RKO (cell line): ENCODE measurements around the gene LENG1.

Source experiments
- DNase-seq: peaks from one replicate; pipeline ENCODE4 v3.0.0-alpha.2; 2016; ENCODE audit warnings: low spot score

The LENG1 gene

GRCh38 chr19:54141356-54141755, 18.2 kb downstream of the LENG1 start:
- no peak for DNase-seq

DNA sequence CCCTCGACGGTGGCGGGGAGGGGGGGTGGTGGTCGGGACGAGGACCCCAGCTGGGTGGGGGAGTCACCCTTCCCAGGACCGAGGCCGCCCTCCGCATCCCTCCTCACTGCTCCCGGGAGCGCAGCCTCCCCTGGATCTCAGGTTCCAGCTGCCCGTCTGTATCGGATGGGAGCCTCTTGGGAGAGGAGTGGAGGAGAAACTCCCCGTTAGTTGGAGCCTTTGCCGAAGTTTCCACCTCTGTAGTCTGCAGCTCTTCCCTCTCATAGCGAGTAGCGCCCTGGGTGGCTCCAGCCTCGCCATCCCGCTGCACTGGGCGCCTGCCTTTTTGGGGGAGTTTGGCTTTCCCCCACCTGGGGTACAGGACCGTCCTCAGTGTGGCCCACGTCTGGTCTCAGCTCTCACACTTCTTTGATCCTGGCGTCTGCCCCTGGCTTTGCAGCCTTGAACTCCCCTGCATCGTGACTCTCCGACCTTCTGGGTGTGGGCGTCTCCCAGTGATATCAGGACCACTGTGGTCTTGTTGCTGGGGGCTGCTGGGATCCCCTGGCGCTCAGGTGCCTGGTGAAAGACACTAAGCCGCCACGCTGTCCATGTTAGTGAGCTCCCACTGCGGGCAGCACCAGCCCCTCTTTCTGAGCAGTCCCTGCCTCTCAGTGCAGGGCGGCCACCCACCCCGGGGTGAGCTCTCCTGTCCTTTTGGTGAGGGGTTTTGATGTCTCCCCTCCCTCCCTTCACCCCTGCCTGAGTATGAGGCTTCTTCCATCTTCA, 20.8 kb downstream of the LENG1 start:
- DNase-seq: no peak

- no peak for DNase-seq
Measured at GRCh38 chr19:54137699-54138488, 21.6 kb downstream of the LENG1 start, which contains the start of gene CNOT3. Gene CNOT3 (plus strand): TSS chr19:54137762. CDS start chr19:54142979, 5,217 bp downstream.

- peak; percentile 100 for DNase-seq
Measured at GRCh38 chr19:54136864-54137698, 22.4 kb downstream of the LENG1 start.

- peak; percentile 30 for DNase-seq
Measured at GRCh38 chr19:54136086-54136863, 23.2 kb downstream of the LENG1 start.

DNA sequence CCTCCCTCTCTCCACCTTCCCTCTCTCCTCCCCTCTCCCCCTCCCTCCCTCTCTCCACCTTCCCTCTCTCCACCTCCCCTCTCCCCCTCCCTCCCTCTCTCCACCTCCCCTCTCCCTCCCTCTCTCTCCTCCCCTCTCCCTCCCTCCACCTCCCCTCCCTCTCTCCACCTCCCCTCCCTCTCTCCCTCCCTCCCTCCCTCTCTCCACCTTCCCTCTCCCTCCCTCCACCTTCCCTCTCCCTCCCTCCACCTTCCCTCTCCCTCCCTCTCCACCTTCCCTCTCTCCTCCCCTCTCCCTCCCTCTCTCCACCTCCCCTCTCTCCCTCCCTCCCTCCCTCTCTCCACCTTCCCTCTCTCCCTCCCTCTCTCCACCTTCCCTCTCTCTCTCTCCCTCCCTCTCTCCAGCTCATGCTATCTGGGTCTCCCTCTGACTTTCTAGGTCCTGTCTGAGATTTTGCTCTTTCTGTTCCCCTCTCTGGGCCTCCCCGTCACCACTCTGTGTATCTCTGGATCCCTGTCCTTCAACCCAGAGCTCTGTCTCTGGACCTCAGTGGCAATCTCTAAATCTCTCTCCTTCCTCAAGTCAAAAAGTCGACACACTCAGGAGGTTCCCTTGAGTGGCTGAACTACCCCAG, 25.4 kb downstream of the LENG1 start:
- DNase-seq: no peak

DNA sequence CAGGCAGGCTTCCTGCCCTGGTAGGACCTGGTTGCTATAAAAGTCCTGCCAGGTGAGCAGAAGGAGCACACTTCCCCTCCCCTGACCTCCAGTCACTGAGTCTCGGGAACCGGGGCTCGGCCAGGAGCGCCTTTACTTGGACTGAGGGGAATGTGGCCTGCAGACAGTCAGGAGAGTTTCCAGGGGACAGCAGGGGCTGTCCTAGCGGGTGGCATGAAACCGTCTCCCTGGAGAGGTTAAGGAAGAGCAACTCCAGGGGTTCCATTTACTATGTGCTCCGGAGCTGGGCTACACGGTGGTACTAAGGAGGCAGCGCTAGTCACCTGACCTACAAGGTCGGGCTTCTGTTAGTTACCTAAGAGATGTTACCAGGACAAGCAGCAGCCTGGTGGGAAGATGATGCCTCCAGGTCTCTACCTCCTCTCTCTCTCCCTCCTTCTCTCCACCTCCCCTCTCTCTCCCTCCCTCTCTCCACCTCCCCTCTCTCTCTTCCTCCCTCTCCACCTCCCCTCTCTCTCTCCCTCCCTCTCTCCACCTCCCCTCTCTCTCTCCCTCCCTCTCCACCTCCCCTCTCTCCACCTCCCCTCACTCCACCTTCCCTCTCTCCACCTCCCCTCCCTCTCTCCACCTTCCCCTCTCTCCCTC, 26.1 kb downstream of the LENG1 start:
- DNase-seq: no peak

DNA sequence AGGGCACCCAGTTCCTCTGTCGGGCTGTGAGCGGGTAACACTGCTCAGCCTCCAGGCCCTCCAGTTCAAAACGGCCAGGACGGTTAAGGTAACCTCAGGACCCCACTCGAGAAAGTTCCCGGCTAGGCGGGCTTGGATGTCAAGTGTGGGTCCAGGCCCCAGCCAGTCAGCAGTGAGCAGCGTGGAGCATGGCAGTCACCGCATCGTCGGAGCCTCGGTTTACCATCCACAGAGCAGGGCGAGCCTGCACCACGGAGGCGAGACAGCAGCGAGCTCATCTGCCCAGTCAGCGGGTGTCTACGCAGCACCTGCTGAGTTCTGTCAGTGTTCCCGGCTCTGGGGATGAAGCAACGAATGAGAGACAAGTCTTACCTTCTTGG, 29.9 kb downstream of the LENG1 start:
- no peak for DNase-seq

GRCh38 chr19:54128796-54129616, 30.5 kb downstream of the LENG1 start:
- DNase-seq: no peak

GRCh38 chr19:54128441-54128725, 31.1 kb downstream of the LENG1 start:
- no peak for DNase-seq

- no peak for DNase-seq
Measured at GRCh38 chr19:54127688-54128440, 31.7 kb downstream of the LENG1 start.

- no peak for DNase-seq
Measured at GRCh38 chr19:54125713-54126112, 33.8 kb downstream of the LENG1 start.

DNA sequence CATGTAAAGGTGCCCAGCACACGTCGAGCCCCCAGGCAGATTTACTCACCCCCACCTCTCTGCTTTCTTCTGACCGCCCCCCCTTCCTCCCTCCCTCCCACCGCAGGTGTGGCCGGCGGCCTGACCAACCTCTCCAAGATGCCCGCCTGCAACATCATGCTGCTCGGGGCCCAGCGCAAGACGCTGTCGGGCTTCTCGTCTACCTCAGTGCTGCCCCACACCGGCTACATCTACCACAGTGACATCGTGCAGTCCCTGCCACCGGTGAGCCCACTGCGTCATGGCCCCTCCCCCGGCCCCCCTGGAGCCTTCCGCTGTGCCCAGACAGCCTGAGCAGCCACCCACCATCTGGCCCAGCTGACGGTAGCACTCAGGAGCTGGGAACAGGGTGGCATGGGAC, 35.1 kb downstream of the LENG1 start:
- DNase-seq: no peak

DNA sequence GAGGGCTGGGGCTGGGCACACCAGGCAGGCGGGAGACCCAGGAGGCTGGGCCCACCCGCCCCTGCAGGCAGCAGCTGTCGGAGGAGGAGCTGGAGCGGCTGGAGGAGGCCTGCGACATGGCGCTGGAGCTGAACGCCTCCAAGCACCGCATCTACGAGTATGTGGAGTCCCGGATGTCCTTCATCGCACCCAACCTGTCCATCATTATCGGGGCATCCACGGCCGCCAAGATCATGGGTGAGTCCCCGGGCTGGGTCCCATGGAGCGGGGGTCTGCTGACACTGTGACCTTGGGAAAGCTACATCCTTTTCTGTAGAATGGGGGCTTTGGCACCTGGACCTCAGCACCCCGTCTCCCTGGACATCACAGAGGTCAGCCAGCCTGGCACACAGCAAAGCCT, 35.8 kb downstream of the LENG1 start:
- no peak for DNase-seq

DNA sequence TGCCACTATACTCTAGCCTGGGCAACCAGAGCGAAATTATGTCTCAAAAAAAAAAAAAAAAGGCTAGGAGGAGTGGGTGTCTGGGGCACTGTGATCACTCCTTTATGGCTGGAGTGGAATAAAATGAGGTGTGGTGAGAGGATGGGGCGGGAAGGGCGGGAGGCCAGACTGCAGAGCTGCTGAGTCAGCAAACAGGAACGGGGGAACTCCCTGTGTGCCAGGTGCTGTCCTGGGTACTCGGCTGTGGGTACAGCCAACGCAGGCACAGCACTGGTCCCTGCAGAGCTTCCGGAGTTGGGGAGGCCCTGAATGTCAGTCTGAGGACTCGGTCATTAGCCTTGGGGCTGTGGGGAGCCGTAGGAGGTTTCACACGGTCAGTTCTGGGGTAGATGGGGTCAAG, 38.3 kb downstream of the LENG1 start:
- no peak for DNase-seq

- DNase-seq: peak; percentile 96
Measured at GRCh38 chr19:54115109-54116063, 44.1 kb downstream of the LENG1 start, which contains the start of the genes PRPF31 and TFPT. Gene PRPF31 (plus strand): TSS chr19:54115754. CDS start chr19:54118279, 2,525 bp downstream. Gene TFPT (minus strand): TSS chr19:54115657. CDS start chr19:54115269, 388 bp downstream.

DNA sequence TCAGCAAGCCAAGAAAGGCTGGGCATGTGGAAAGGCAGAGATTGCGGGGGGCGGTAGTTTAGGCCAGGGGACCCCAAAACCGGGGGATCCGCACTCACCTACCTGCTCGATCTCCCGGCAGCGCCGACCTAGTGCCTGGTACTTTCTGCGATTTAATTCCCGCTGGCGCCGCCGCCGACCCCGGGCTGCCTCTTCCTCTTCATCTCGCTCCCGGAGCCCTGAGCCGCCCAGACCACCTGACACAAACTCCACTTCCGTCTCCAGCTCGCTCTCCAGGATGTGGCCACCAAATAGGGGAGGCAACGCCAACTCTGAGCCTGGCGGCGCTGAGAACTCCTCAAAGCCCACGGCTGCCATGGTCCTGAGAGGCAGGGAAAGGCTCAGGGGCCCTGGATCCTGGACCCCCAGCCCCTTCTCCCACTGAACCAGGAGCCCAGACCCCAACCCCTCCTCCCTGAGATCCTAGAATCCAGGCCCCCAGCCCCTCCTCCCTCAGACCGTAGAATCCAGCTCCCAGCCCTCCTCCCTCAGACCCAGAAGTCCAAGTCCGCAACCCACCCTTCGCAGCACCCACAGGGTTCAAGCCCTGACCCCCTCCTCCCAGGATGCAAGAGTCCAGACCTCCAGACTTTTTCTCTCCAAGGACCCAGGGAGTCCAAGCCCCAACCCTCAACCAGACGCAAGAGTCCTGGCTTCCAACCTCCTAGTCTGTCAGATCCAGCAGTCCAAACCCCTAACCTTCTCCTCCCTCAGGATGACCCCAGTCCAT, 45.0 kb downstream of the LENG1 start:
- DNase-seq: no peak
